Measurements from ENCODE around the gene OOSP3. TPM values are rescaled to one million over a fixed set of nuclear protein-coding genes. Genes with fewer than 3 reads are reported as not detected.

OOSP3 gene
- polyA plus RNA-seq, 1 donor from 2014 or later, result not detected

- no peaks in the 10 kb centered on the region for H3K79me2 ChIP-seq (replicated peaks; ENCODE audit: insufficient read depth, low read length)
- H2AFZ ChIP-seq (ENCODE audit: low read depth, low read length), result no peak overlapping the region
- H3K9ac ChIP-seq (ENCODE audit: low read length), result no peak overlapping the region
- no peak overlapping the region for H3K4me3 ChIP-seq (ENCODE audit: low read length)
- H3K27ac ChIP-seq (ENCODE audit: low read length), result no peak overlapping the region
- no peaks in the 10 kb centered on the region for H3F3A ChIP-seq (ENCODE audit: insufficient read depth, low read length, poor library complexity, severe bottlenecking)
- H3K9me3 ChIP-seq (ENCODE audit: low read length), result peaks cover 14% of the 10 kb centered on the region
- H3K27me3 ChIP-seq (ENCODE audit: insufficient read depth, low read depth, low read length), result no peaks in the 10 kb centered on the region
- H3K9me2 ChIP-seq (ENCODE audit: insufficient read depth, low read length), result no peaks in the 10 kb centered on the region
- TF ChIP-seq POLR2AphosphoS5 (IDR thresholded peaks at IDR 0.05) (no peak), EP300 (conservative IDR thresholded peaks at IDR 0.05; ENCODE audit: poor library complexity, severe bottlenecking) (no peak), MXI1 (conservative IDR thresholded peaks at IDR 0.05; ENCODE audit: poor library complexity, severe bottlenecking) (no peak), CTCF (IDR thresholded peaks at IDR 0.05; ENCODE audit: poor library complexity, severe bottlenecking) (no peak), RAD21 (conservative IDR thresholded peaks at IDR 0.05) (no peak), TAF1 (IDR thresholded peaks at IDR 0.05; ENCODE audit: low read depth) (no peak), EZH2 (IDR thresholded peaks at IDR 0.05; ENCODE audit: borderline replicate concordance, insufficient read depth, low read length, poor library complexity, severe bottlenecking) (no peak), REST (IDR thresholded peaks at IDR 0.05; ENCODE audit: borderline replicate concordance) (no peak), SMC3 (conservative IDR thresholded peaks at IDR 0.05; ENCODE audit: poor library complexity) (no peak)
- H3K4me2 ChIP-seq (ENCODE audit: low read length), result no peak overlapping the region
- no peaks in the 10 kb centered on the region for H3K36me3 ChIP-seq (ENCODE audit: insufficient read depth, low read length)
- no peaks in the 10 kb centered on the region for H4K20me1 ChIP-seq (ENCODE audit: insufficient read depth)
Measured at GRCh38 chr11:59923813-59924212, 45.2 kb downstream of the OOSP3 start.

- Histone ChIP-seq H3K27me3 (ENCODE audit: insufficient read depth, low read depth, low read length) (no peaks in the 10 kb centered on the region), H4K20me1 (ENCODE audit: insufficient read depth) (no peaks in the 10 kb centered on the region), H3K9ac (ENCODE audit: low read length) (no peak overlapping the region)
Measured at GRCh38 chr11:59931688-59932087, 53.1 kb downstream of the OOSP3 start.

More at GRCh38 chr11:59931688-59932087, 53.1 kb downstream of the OOSP3 start:
- no peaks in the 10 kb centered on the region for H3K9me2 ChIP-seq (ENCODE audit: insufficient read depth, low read length)
- H3K79me2 ChIP-seq (replicated peaks; ENCODE audit: insufficient read depth, low read length), result no peaks in the 10 kb centered on the region
- no peak overlapping the region for H3K4me3 ChIP-seq (ENCODE audit: low read length)
- no peaks in the 10 kb centered on the region for H3K36me3 ChIP-seq (ENCODE audit: insufficient read depth, low read length)
- H3K4me2 ChIP-seq (ENCODE audit: low read length), result no peak overlapping the region
- no peak for TF ChIP-seq SMC3 (conservative IDR thresholded peaks at IDR 0.05; ENCODE audit: poor library complexity)
- no peak for TF ChIP-seq RAD21 (conservative IDR thresholded peaks at IDR 0.05)
- no peak for TF ChIP-seq EP300 (conservative IDR thresholded peaks at IDR 0.05; ENCODE audit: poor library complexity, severe bottlenecking)
- no peak for TF ChIP-seq POLR2AphosphoS5 (IDR thresholded peaks at IDR 0.05)
- TF ChIP-seq CTCF (IDR thresholded peaks at IDR 0.05; ENCODE audit: poor library complexity, severe bottlenecking), result no peak
- TF ChIP-seq EZH2 (IDR thresholded peaks at IDR 0.05; ENCODE audit: borderline replicate concordance, insufficient read depth, low read length, poor library complexity, severe bottlenecking), result no peak
- TF ChIP-seq MXI1 (conservative IDR thresholded peaks at IDR 0.05; ENCODE audit: poor library complexity, severe bottlenecking), result no peak
- no peak for TF ChIP-seq TAF1 (IDR thresholded peaks at IDR 0.05; ENCODE audit: low read depth)
- TF ChIP-seq REST (IDR thresholded peaks at IDR 0.05; ENCODE audit: borderline replicate concordance), result no peak
- H3K27ac ChIP-seq (ENCODE audit: low read length), result no peak overlapping the region
- H3K9me3 ChIP-seq (ENCODE audit: low read length), result no peaks in the 10 kb centered on the region
- no peak overlapping the region for H2AFZ ChIP-seq (ENCODE audit: low read depth, low read length)
- H3F3A ChIP-seq (ENCODE audit: insufficient read depth, low read length, poor library complexity, severe bottlenecking), result no peaks in the 10 kb centered on the region
